Astrocyte (in vitro differentiated cells and primary cell): ENCODE data around the gene EIF4A2. TPM values are rescaled to one million over a fixed set of nuclear protein-coding genes. Genes with fewer than 3 reads are reported as not detected.
A peak's percentile ranks its signal among the peaks of the same experiment; 100 is the strongest.

Source experiments
- DNase-seq: peaks from one replicate; pipeline ENCODE4 v3.0.0-alpha.2; 2010; ENCODE audit warnings: low read depth
- FAIRE-seq: peaks from 2 replicates; lab custom pipeline; 2011; peaks lifted over from hg19 to GRCh38; lab: Jason Lieb, UNC
- H2AFZ ChIP-seq: 2 replicates; pipeline ENCODE4 v1.6.0; 2012; ENCODE audit warnings: low read depth, low read length, inconsistent platforms
- H3K27ac ChIP-seq: 2 replicates; pipeline ENCODE4 v1.5.1; 2011; ENCODE audit warnings: low read depth, low read length, inconsistent platforms
- H3K27me3 ChIP-seq: 2 replicates; pipeline ENCODE4 v1.6.0; 2011; ENCODE audit warnings: low read length, inconsistent platforms; ENCODE audit not compliant: insufficient read depth
- H3K36me3 ChIP-seq: 2 replicates; pipeline ENCODE4 v1.5.1; 2011; ENCODE audit warnings: low read length, inconsistent platforms; ENCODE audit not compliant: insufficient read depth
- H3K4me1 ChIP-seq: 2 replicates; pipeline ENCODE4 v1.5.1; 2011; ENCODE audit warnings: low read length, inconsistent platforms; ENCODE audit not compliant: insufficient read depth
- H3K4me2 ChIP-seq: 2 replicates; pipeline ENCODE4 v1.6.0; 2012; ENCODE audit warnings: low read length, inconsistent platforms
- H3K4me3 ChIP-seq: 2 replicates; pipeline ENCODE4 v1.5.1; 2011; ENCODE audit warnings: low read depth, mild to moderate bottlenecking, low read length, inconsistent platforms; ENCODE audit not compliant: insufficient read depth
- H3K79me2 ChIP-seq: 2 replicates; pipeline ENCODE4 v1.6.0; 2012; ENCODE audit warnings: mild to moderate bottlenecking, low read length, inconsistent platforms; ENCODE audit not compliant: insufficient read depth
- H3K9ac ChIP-seq: 2 replicates; pipeline ENCODE4 v1.6.0; 2012; ENCODE audit warnings: mild to moderate bottlenecking, low read length, inconsistent platforms
- H3K9me3 ChIP-seq: 2 replicates; pipeline ENCODE4 v1.5.1; 2012; ENCODE audit warnings: low read depth, mild to moderate bottlenecking, low read length, inconsistent platforms; ENCODE audit not compliant: insufficient read depth
- H4K20me1 ChIP-seq: 2 replicates; pipeline ENCODE4 v1.6.0; 2012; ENCODE audit warnings: low read length, inconsistent platforms; ENCODE audit not compliant: insufficient read depth
- H3K27ac Mint-ChIP-seq: one replicate; pipeline ENCODE4 v1.8.0; 2021; ENCODE audit warnings: mild to moderate bottlenecking, mixed read lengths; ENCODE audit not compliant: unreplicated experiment
- H3K27me3 Mint-ChIP-seq: one replicate; pipeline ENCODE4 v1.8.0; 2021; ENCODE audit warnings: low read depth, mixed read lengths; ENCODE audit not compliant: unreplicated experiment
- H3K36me3 Mint-ChIP-seq: one replicate; pipeline ENCODE4 v1.8.0; 2021; ENCODE audit warnings: low read depth, mixed read lengths; ENCODE audit not compliant: unreplicated experiment
- H3K4me1 Mint-ChIP-seq: one replicate; pipeline ENCODE4 v1.8.0; 2021; ENCODE audit warnings: low read depth, mixed read lengths; ENCODE audit not compliant: unreplicated experiment
- H3K4me3 Mint-ChIP-seq: one replicate; pipeline ENCODE4 v1.8.0; 2021; ENCODE audit warnings: mild to moderate bottlenecking, moderate library complexity, mixed read lengths; ENCODE audit not compliant: unreplicated experiment
- H3K9me3 Mint-ChIP-seq: one replicate; pipeline ENCODE4 v1.8.0; 2021; ENCODE audit warnings: mild to moderate bottlenecking, mixed read lengths; ENCODE audit not compliant: unreplicated experiment
- EZH2 ChIP-seq: IDR thresholded peaks from 2 replicates; pipeline ENCODE4 v1.6.1; 2012; ENCODE audit warnings: mild to moderate bottlenecking, low read length, inconsistent platforms; ENCODE audit not compliant: insufficient read depth
- total RNA-seq: library from RNA; stranded (reverse); gene quantifications from 2 replicates; pipeline ENCODE4 v1.2.1, GENCODE V29; 2021
- TF ChIP-seq, protein P1 (sequence below): IDR thresholded peaks from 2 replicates; pipeline ENCODE4 v1.5.1; 2011; ENCODE audit warnings: low read depth, mild to moderate bottlenecking, inconsistent platforms, low read length, moderate library complexity; ENCODE audit not compliant: insufficient read depth

The EIF4A2 gene
- total RNA-seq, 1 donor from 2014 or later: 323 TPM

DNA sequence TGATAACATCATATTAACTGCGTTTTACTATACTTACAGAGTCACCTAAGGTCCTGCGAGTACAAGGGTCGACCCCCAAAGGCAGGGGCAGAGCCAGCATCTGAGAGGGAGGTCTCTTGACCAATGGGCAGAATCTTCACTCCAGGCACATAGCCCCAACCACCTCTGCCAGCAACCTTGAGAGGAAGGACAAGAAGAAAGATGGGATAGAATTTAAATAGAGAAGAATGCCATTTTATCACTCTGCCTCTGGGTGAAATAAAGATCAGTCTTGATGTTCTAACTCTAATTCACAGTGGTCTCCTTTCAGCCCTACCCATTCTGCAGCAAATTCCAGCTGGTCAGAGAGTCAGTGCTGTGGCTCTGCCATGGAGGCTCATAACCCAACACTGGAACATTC lies 39.7 kb upstream of the EIF4A2 start:
- FAIRE-seq: no peak
- H3K9ac ChIP-seq: no peak overlapping the region

DNA sequence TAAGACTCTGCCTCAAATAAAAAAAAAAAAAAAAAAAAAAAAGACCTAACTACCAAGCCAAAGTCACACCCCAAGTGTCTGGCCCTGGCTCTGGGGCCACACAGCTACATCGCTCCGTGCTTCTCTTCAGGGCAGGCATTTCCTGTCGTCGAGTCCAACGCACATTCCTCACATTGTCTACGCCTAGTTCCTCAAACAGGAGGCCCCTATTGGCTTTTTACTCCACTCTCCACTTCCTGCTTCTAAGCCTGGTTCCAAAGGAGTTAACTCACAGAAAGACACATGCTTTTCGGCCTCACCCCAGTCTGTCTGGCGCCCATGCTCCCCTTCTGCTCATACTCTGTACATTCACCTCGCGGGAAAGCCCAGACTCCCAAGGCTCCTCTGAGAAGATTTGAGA lies 37.4 kb upstream of the EIF4A2 start:
- Mint-ChIP-seq H3K9me3 (peaks cover 3% of the 10 kb centered on the region), H3K36me3 (no peaks in the 10 kb centered on the region), H3K4me1 (peaks cover 4% of the 10 kb centered on the region), H3K27me3 (no peaks in the 10 kb centered on the region), H3K4me3 (peak overlapping the region; percentile 64), H3K27ac (peak overlapping the region; percentile 98)
- FAIRE-seq (no peak), DNase-seq (peak; percentile 64)
- no peaks in the 10 kb centered on the region for H3K79me2 ChIP-seq
- H3K9me3 ChIP-seq: no peaks in the 10 kb centered on the region
- no peak overlapping the region for H3K4me3 ChIP-seq
- H2AFZ ChIP-seq: peak overlapping the region; percentile 84
- peak overlapping the region; percentile 45 for H3K4me2 ChIP-seq
- no peaks in the 10 kb centered on the region for H3K36me3 ChIP-seq
- no peak overlapping the region for H3K27ac ChIP-seq
- TF ChIP-seq EZH2: no peak
- TF ChIP-seq, protein P1, sequence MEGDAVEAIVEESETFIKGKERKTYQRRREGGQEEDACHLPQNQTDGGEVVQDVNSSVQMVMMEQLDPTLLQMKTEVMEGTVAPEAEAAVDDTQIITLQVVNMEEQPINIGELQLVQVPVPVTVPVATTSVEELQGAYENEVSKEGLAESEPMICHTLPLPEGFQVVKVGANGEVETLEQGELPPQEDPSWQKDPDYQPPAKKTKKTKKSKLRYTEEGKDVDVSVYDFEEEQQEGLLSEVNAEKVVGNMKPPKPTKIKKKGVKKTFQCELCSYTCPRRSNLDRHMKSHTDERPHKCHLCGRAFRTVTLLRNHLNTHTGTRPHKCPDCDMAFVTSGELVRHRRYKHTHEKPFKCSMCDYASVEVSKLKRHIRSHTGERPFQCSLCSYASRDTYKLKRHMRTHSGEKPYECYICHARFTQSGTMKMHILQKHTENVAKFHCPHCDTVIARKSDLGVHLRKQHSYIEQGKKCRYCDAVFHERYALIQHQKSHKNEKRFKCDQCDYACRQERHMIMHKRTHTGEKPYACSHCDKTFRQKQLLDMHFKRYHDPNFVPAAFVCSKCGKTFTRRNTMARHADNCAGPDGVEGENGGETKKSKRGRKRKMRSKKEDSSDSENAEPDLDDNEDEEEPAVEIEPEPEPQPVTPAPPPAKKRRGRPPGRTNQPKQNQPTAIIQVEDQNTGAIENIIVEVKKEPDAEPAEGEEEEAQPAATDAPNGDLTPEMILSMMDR: no peak
- H3K4me1 ChIP-seq: peaks cover 5% of the 10 kb centered on the region
- no peaks in the 10 kb centered on the region for H4K20me1 ChIP-seq
- H3K27me3 ChIP-seq: no peaks in the 10 kb centered on the region
- peak overlapping the region; percentile 0 for H3K9ac ChIP-seq

More for the DNA sequence above, 39.7 kb upstream of the EIF4A2 start:
- H3K36me3 Mint-ChIP-seq: no peaks in the 10 kb centered on the region
- no peak overlapping the region for H3K27ac ChIP-seq
- H3K27me3 ChIP-seq: no peaks in the 10 kb centered on the region
- H3K36me3 ChIP-seq: no peaks in the 10 kb centered on the region
- H3K9me3 Mint-ChIP-seq: peaks cover 3% of the 10 kb centered on the region
- H3K4me2 ChIP-seq: no peak overlapping the region
- no peak overlapping the region for H3K4me3 ChIP-seq
- DNase-seq: no peak
- peaks cover 6% of the 10 kb centered on the region for H3K27me3 Mint-ChIP-seq
- TF ChIP-seq EZH2: no peak
- TF ChIP-seq, protein P1: no peak
- peaks cover 5% of the 10 kb centered on the region for H3K4me1 ChIP-seq
- no peak overlapping the region for H3K27ac Mint-ChIP-seq
- H3K79me2 ChIP-seq: no peaks in the 10 kb centered on the region
- H3K4me1 Mint-ChIP-seq: peaks cover 4% of the 10 kb centered on the region
- H2AFZ ChIP-seq: no peak overlapping the region
- no peak overlapping the region for H3K4me3 Mint-ChIP-seq
- no peaks in the 10 kb centered on the region for H4K20me1 ChIP-seq
- H3K9me3 ChIP-seq: no peaks in the 10 kb centered on the region

DNA sequence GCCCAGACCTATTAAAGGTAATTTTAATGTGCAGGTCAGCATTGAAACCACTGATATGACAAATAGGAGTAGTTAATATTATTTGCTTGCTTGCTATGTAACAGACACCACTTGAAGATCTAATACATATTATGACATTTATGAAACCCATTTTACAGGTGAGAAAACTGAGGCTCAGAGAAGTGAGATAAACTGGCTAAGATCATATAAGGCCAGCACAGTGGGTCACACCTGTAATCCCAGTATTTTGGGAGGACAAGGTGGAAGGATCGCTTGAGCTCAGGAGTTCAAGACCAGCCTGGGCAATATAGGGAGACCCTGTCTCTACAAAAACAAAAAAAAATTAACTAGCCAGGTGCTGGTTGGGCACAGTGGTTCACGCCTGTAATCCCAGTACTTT lies 33.1 kb upstream of the EIF4A2 start:
- no peak for FAIRE-seq
- Mint-ChIP-seq H3K27ac (no peak overlapping the region), H3K4me3 (no peak overlapping the region), H3K4me1 (peaks cover 6% of the 10 kb centered on the region), H3K9me3 (peaks cover 3% of the 10 kb centered on the region), H3K27me3 (no peaks in the 10 kb centered on the region), H3K36me3 (no peaks in the 10 kb centered on the region)
- Histone ChIP-seq H3K27ac (no peak overlapping the region), H3K9me3 (no peaks in the 10 kb centered on the region), H3K4me2 (no peak overlapping the region), H3K9ac (no peak overlapping the region), H4K20me1 (no peaks in the 10 kb centered on the region), H3K4me1 (peaks cover 10% of the 10 kb centered on the region), H2AFZ (no peak overlapping the region), H3K36me3 (no peaks in the 10 kb centered on the region), H3K79me2 (no peaks in the 10 kb centered on the region), H3K4me3 (no peak overlapping the region), H3K27me3 (no peaks in the 10 kb centered on the region)
- TF ChIP-seq, protein P1: no peak
- TF ChIP-seq EZH2: no peak
- DNase-seq: no peak
